HepG2 (cell line): ENCODE data around the gene WNT3. TPM values are rescaled to one million over a fixed set of nuclear protein-coding genes. Genes with fewer than 3 reads are reported as not detected.
A peak's percentile ranks its signal among the peaks of the same experiment; 100 is the strongest.

Experiments used
- CERS6 ChIP-seq: sonication (generic); formaldehyde crosslinking; IDR thresholded peaks from 2 replicates; pipeline ENCODE4 v1.5.0; 2020; ENCODE audit warnings: missing genetic modification reagents
- EED ChIP-seq: sonication (generic); formaldehyde crosslinking; IDR thresholded peaks from 2 replicates; pipeline ENCODE4 v1.5.0; 2020; ENCODE audit warnings: mild to moderate bottlenecking, missing genetic modification reagents
- GPBP1L1 ChIP-seq: sonication (generic); formaldehyde crosslinking; IDR thresholded peaks from 2 replicates; pipeline ENCODE4 v1.5.0; 2020; ENCODE audit warnings: mild to moderate bottlenecking, missing genetic modification reagents
- HNF1A ChIP-seq, 2 experiments: sonication (generic) in 1 of 2; formaldehyde crosslinking in 1 of 2; IDR thresholded peaks; 2 replicates each; pipeline versions ENCODE4 v1.4.0 to v1.6.1; 2016 to 2020; ENCODE audit warnings: borderline replicate concordance in 1 of 2, low read depth in 1 of 2, mild to moderate bottlenecking in 1 of 2, missing genetic modification reagents in 1 of 2
- JARID2 ChIP-seq: sonication (generic); formaldehyde crosslinking; IDR thresholded peaks from 2 replicates; pipeline ENCODE4 v1.8.1; 2023; ENCODE audit warnings: missing genetic modification reagents, inconsistent platforms; ENCODE audit not compliant: insufficient replicate concordance
- KDM5A ChIP-seq: fragments of 200-600 bp; sonication (generic); IDR thresholded peaks from 2 replicates; pipeline ENCODE4 v1.7.0; 2018; ENCODE audit warnings: antibody characterized with exemption, mild to moderate bottlenecking, low read length, borderline replicate concordance
- MEF2D ChIP-seq: sonication (generic); formaldehyde crosslinking; IDR thresholded peaks from 2 replicates; pipeline ENCODE4 v1.5.1; 2020; ENCODE audit warnings: mild to moderate bottlenecking, missing genetic modification reagents
- MEIS2 ChIP-seq: sonication (generic); formaldehyde crosslinking; IDR thresholded peaks from 2 replicates; pipeline ENCODE4 v1.9.0; 2021; ENCODE audit warnings: mild to moderate bottlenecking, missing genetic modification reagents
- PHF8 ChIP-seq: sonication (generic); formaldehyde crosslinking; IDR thresholded peaks from 2 replicates; pipeline ENCODE4 v1.5.0; 2020; ENCODE audit warnings: missing genetic modification reagents
- RCOR2 ChIP-seq: IDR thresholded peaks from 2 replicates; pipeline ENCODE4 v1.6.1; 2016; ENCODE audit warnings: missing biosample characterization, missing genetic modification reagents
- RFX1 ChIP-seq: fragments of 450-650 bp; IDR thresholded peaks from 2 replicates; pipeline ENCODE4 v1.6.1; 2017
- SETDB1 ChIP-seq: sonication (generic); formaldehyde crosslinking; IDR thresholded peaks from 2 replicates; pipeline ENCODE4 v1.5.1; 2020; ENCODE audit warnings: missing genetic modification reagents, mild to moderate bottlenecking, borderline replicate concordance
- ZBTB8A ChIP-seq: sonication (generic); formaldehyde crosslinking; IDR thresholded peaks from 2 replicates; pipeline ENCODE4 v1.4.0; 2020; ENCODE audit warnings: mild to moderate bottlenecking, low read depth, missing genetic modification reagents, borderline replicate concordance
- ZNF260 ChIP-seq: sonication (generic); formaldehyde crosslinking; IDR thresholded peaks from 2 replicates; pipeline ENCODE4 v1.4.0; 2020; ENCODE audit warnings: missing genetic modification reagents, low read depth, mild to moderate bottlenecking, borderline replicate concordance
- ZNF605 ChIP-seq: sonication (generic); formaldehyde crosslinking; IDR thresholded peaks from 2 replicates; pipeline ENCODE4 v1.8.0; 2022; ENCODE audit warnings: mild to moderate bottlenecking, missing genetic modification reagents
- ZNF672 ChIP-seq: sonication (generic); formaldehyde crosslinking; IDR thresholded peaks from 2 replicates; pipeline ENCODE4 v1.8.1; 2022; ENCODE audit warnings: missing genetic modification reagents
- ZNF713 ChIP-seq: sonication (generic); formaldehyde crosslinking; IDR thresholded peaks from 2 replicates; pipeline ENCODE4 v1.4.0; 2020; ENCODE audit warnings: mild to moderate bottlenecking, missing genetic modification reagents
- ZNF790 ChIP-seq: sonication (generic); formaldehyde crosslinking; IDR thresholded peaks from 2 replicates; pipeline ENCODE4 v1.8.0; 2022; ENCODE audit warnings: missing genetic modification reagents, mild to moderate bottlenecking, borderline replicate concordance
- polyA plus RNA-seq, 8 experiments: library from polyadenylated mRNA; depleted of rRNA in 3 of 8; stranded (reverse) in 7 of 8; unstranded in 1 of 8; fragments of >200 nt; fragmentation: Illumina TruSeq in 4 of 8; extraction: Trizol in 4 of 8; gene quantifications; 2 replicates each; pipeline versions ENCODE4 v1.2.1 to v1.2.3, GENCODE V29; 2011 to 2016; ENCODE audit warnings: low read depth in 4 of 8, missing spikeins in 1 of 8, mixed read lengths in 1 of 8; ENCODE audit not compliant: insufficient read depth in 1 of 8
- total RNA-seq, 5 experiments: library from RNA; depleted of rRNA; stranded (reverse); fragments of >200 nt; fragmentation: Illumina TruSeq; extraction: Trizol; gene quantifications; 2 replicates each; pipeline ENCODE4 v1.2.3, GENCODE V29; 2016; ENCODE audit warnings: low read depth in 1 of 5
- TF ChIP-seq, protein P1 (sequence below): sonication (generic); formaldehyde crosslinking; IDR thresholded peaks from 2 replicates; pipeline ENCODE4 v1.4.0; 2020; ENCODE audit warnings: mild to moderate bottlenecking, missing genetic modification reagents

Gene WNT3
- total and polyA plus RNA-seq, 2 of the 13 experiments (the other 11 are each of a cell fraction or from before 2014, with no cell fraction given) = 8.5 to 10.3 TPM

GRCh38 chr17:46771561-46772474 is 46.7 kb downstream of the WNT3 start (continued):
- TF ChIP-seq HNF1A (IDR thresholded peaks at IDR 0.05; ENCODE audit: low read depth) (no peak), HNF1A (CRISPR knock-in tag; IDR thresholded peaks at IDR 0.05; ENCODE audit: borderline replicate concordance) (no peak), KDM5A (no peak), MEIS2 (CRISPR knock-in tag) (peak; percentile 62), JARID2 (CRISPR knock-in tag) (peak; percentile 76), PHF8 (CRISPR knock-in tag) (peak; percentile 82), SETDB1 (CRISPR knock-in tag) (no peak), MEF2D (CRISPR knock-in tag) (peak; percentile 92), RFX1 (no peak), ZNF790 (CRISPR knock-in tag) (peak; percentile 43; the same call in 1 of the 2 replicates), ZBTB8A (0 out of 2 replicates have a peak, but pooled peaks have one; percentile 39), EED (0 out of 2 replicates have a peak, but pooled peaks have one; percentile 26), RCOR2 (CRISPR knock-in tag) (peak; percentile 70), ZNF260 (CRISPR knock-in tag) (no peak), ZNF713 (CRISPR knock-in tag) (0 out of 2 replicates have a peak, but pooled peaks have one; percentile 56), CERS6 (0 out of 2 replicates have a peak, but pooled peaks have one; percentile 40), GPBP1L1 (CRISPR knock-in tag) (no peak), ZNF605 (CRISPR knock-in tag) (peak; percentile 85), ZNF672 (CRISPR knock-in tag) (no peak)
- TF ChIP-seq, protein P1, sequence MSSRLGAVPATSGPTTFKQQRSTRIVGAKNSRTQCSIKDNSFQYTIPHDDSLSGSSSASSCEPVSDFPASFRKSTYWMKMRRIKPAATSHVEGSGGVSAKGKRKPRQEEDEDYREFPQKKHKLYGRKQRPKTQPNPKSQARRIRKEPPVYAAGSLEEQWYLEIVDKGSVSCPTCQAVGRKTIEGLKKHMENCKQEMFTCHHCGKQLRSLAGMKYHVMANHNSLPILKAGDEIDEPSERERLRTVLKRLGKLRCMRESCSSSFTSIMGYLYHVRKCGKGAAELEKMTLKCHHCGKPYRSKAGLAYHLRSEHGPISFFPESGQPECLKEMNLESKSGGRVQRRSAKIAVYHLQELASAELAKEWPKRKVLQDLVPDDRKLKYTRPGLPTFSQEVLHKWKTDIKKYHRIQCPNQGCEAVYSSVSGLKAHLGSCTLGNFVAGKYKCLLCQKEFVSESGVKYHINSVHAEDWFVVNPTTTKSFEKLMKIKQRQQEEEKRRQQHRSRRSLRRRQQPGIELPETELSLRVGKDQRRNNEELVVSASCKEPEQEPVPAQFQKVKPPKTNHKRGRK (CRISPR knock-in tag) = no peak
